SU-DHL-6 (cell line): ENCODE results near the gene HIKESHI.

ENCODE experiments used
- CTCF ChIP-seq: fragments of 200-600 bp; sonication (generic); IDR thresholded peaks from one replicate; pipeline ENCODE4 v1.5.1; 2017; ENCODE audit warnings: antibody characterized with exemption, mild to moderate bottlenecking, low read length, moderate library complexity; ENCODE audit not compliant: insufficient read depth, poor library complexity, severe bottlenecking
- EZH2phosphoT487 ChIP-seq: fragments of 200-600 bp; sonication (generic), shearing (Covaris generic); conservative IDR thresholded peaks from 2 replicates; pipeline ENCODE4 v1.6.1; 2018; ENCODE audit warnings: mild to moderate bottlenecking, antibody characterized with exemption, low read length, moderate library complexity, mixed read lengths

- TF ChIP-seq EZH2phosphoT487 (no peak), CTCF (no peak)
These were observed 14.6 kb upstream of the HIKESHI start for GRCh38 chr11:86287468-86287796.
